Measurements from ENCODE around the gene NDST1.

DNA sequence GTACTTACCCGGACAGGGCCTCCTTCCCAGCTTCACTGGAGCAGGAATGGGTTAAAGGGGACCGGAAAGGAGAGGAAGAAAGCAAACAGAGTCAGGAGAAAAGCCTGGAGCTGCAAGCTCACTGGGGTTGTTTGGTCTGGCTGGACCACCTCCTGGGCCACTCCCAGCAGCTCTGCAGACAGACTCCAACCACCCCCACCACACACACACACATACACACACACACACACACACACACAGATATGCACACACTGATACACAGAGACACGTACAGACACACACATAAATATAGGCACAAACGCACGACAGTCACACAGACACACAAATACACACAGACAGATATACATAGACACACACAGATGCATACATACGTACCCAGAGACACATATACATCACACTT, 97.6 kb downstream of the NDST1 start:
- TF ChIP-seq, protein P1, sequence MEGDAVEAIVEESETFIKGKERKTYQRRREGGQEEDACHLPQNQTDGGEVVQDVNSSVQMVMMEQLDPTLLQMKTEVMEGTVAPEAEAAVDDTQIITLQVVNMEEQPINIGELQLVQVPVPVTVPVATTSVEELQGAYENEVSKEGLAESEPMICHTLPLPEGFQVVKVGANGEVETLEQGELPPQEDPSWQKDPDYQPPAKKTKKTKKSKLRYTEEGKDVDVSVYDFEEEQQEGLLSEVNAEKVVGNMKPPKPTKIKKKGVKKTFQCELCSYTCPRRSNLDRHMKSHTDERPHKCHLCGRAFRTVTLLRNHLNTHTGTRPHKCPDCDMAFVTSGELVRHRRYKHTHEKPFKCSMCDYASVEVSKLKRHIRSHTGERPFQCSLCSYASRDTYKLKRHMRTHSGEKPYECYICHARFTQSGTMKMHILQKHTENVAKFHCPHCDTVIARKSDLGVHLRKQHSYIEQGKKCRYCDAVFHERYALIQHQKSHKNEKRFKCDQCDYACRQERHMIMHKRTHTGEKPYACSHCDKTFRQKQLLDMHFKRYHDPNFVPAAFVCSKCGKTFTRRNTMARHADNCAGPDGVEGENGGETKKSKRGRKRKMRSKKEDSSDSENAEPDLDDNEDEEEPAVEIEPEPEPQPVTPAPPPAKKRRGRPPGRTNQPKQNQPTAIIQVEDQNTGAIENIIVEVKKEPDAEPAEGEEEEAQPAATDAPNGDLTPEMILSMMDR (IDR thresholded peaks at IDR 0.05; ENCODE audit: borderline replicate concordance, extremely low read depth, low read length, poor library complexity, severe bottlenecking): no peak
- TF ChIP-seq EZH2 (IDR thresholded peaks at IDR 0.05; ENCODE audit: borderline replicate concordance, low read depth, low read length, severe bottlenecking): no peak
